A673 (cell line): ENCODE data around the gene PADI1.

ENCODE experiments used
- EZH2 ChIP-seq: fragments of 200-600 bp; sonication (generic); IDR thresholded peaks from 2 replicates; pipeline ENCODE4 v1.6.1; 2017; ENCODE audit warnings: borderline replicate concordance, low read depth, mild to moderate bottlenecking, mixed read lengths, antibody characterized with exemption, low read length; ENCODE audit not compliant: poor library complexity, severe bottlenecking
- TF ChIP-seq, protein P1 (sequence below): fragments of 300-800, 200-600 bp; sonication (generic); conservative IDR thresholded peaks from 2 replicates; pipeline ENCODE4 v1.5.1; 2017; ENCODE audit warnings: low read depth, mild to moderate bottlenecking, antibody characterized with exemption, low read length, moderate library complexity, mixed read lengths

GRCh38 chr1:17184161-17184665 lies 20.7 kb upstream of the PADI1 start:
- TF ChIP-seq, protein P1, sequence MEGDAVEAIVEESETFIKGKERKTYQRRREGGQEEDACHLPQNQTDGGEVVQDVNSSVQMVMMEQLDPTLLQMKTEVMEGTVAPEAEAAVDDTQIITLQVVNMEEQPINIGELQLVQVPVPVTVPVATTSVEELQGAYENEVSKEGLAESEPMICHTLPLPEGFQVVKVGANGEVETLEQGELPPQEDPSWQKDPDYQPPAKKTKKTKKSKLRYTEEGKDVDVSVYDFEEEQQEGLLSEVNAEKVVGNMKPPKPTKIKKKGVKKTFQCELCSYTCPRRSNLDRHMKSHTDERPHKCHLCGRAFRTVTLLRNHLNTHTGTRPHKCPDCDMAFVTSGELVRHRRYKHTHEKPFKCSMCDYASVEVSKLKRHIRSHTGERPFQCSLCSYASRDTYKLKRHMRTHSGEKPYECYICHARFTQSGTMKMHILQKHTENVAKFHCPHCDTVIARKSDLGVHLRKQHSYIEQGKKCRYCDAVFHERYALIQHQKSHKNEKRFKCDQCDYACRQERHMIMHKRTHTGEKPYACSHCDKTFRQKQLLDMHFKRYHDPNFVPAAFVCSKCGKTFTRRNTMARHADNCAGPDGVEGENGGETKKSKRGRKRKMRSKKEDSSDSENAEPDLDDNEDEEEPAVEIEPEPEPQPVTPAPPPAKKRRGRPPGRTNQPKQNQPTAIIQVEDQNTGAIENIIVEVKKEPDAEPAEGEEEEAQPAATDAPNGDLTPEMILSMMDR = no peak
- no peak for TF ChIP-seq EZH2
